ENCODE results near the gene VAV3.

DNA sequence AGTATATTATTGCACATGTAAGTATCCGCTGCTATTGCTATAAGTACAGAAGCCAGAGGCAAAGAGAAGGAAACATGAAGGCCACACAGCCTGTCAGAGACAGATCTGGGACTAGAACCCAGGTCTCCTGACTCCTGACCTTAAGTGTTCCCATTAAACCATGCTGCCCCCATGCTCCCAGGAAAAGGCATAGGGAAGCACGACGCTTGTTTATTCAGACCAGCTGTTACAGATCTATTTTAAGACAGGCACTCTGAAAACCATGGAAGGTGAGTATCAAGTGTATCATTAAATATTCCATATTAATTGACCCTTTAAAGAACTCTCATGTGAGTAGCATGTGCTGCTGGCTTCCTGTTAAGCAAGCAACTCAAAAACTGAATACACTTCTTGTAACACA is 11.4 kb downstream of the VAV3 start:
- no peak for TF ChIP-seq POLR2A (IDR thresholded peaks at IDR 0.05; ENCODE audit: borderline replicate concordance, extremely low read depth, insufficient read depth, insufficient read length)
- TF ChIP-seq, protein P1, sequence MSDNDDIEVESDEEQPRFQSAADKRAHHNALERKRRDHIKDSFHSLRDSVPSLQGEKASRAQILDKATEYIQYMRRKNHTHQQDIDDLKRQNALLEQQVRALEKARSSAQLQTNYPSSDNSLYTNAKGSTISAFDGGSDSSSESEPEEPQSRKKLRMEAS (IDR thresholded peaks at IDR 0.05) = no peak
- TF ChIP-seq SIN3A (IDR thresholded peaks at IDR 0.05; ENCODE audit: low read depth) = no peak
- TF ChIP-seq, protein P2, sequence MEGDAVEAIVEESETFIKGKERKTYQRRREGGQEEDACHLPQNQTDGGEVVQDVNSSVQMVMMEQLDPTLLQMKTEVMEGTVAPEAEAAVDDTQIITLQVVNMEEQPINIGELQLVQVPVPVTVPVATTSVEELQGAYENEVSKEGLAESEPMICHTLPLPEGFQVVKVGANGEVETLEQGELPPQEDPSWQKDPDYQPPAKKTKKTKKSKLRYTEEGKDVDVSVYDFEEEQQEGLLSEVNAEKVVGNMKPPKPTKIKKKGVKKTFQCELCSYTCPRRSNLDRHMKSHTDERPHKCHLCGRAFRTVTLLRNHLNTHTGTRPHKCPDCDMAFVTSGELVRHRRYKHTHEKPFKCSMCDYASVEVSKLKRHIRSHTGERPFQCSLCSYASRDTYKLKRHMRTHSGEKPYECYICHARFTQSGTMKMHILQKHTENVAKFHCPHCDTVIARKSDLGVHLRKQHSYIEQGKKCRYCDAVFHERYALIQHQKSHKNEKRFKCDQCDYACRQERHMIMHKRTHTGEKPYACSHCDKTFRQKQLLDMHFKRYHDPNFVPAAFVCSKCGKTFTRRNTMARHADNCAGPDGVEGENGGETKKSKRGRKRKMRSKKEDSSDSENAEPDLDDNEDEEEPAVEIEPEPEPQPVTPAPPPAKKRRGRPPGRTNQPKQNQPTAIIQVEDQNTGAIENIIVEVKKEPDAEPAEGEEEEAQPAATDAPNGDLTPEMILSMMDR (IDR thresholded peaks at IDR 0.05 in 2 of 3, conservative IDR thresholded peaks at IDR 0.05 in 1 of 3; ENCODE audit: borderline replicate concordance in 1 of 3, insufficient read depth in 1 of 3, low read depth in 2 of 3, low read length in 2 of 3) = no peak
- TF ChIP-seq ZNF274 (IDR thresholded peaks at IDR 0.05; ENCODE audit: low read depth, low read length) = no peak
- TF ChIP-seq, protein P3, sequence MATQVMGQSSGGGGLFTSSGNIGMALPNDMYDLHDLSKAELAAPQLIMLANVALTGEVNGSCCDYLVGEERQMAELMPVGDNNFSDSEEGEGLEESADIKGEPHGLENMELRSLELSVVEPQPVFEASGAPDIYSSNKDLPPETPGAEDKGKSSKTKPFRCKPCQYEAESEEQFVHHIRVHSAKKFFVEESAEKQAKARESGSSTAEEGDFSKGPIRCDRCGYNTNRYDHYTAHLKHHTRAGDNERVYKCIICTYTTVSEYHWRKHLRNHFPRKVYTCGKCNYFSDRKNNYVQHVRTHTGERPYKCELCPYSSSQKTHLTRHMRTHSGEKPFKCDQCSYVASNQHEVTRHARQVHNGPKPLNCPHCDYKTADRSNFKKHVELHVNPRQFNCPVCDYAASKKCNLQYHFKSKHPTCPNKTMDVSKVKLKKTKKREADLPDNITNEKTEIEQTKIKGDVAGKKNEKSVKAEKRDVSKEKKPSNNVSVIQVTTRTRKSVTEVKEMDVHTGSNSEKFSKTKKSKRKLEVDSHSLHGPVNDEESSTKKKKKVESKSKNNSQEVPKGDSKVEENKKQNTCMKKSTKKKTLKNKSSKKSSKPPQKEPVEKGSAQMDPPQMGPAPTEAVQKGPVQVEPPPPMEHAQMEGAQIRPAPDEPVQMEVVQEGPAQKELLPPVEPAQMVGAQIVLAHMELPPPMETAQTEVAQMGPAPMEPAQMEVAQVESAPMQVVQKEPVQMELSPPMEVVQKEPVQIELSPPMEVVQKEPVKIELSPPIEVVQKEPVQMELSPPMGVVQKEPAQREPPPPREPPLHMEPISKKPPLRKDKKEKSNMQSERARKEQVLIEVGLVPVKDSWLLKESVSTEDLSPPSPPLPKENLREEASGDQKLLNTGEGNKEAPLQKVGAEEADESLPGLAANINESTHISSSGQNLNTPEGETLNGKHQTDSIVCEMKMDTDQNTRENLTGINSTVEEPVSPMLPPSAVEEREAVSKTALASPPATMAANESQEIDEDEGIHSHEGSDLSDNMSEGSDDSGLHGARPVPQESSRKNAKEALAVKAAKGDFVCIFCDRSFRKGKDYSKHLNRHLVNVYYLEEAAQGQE (IDR thresholded peaks at IDR 0.05; ENCODE audit: low read depth) = no peak
- TF ChIP-seq FOSL1 (IDR thresholded peaks at IDR 0.05; ENCODE audit: low read depth) = no peak
- TF ChIP-seq JUND (IDR thresholded peaks at IDR 0.05) = no peak
- TF ChIP-seq POLR2AphosphoS5 (IDR thresholded peaks at IDR 0.05; ENCODE audit: low read depth, low read length) = no peak
- TF ChIP-seq YY1 (IDR thresholded peaks at IDR 0.05; ENCODE audit: extremely low read depth, insufficient replicate concordance, low read depth, low read length) = no peak
